NCI-H2107 treated with DMSO at 0.1 percent for 48 hours (cell line): ENCODE measurements around the gene TEAD3.
"Not testable (repeated sequence)": the region's sequence is repeated elsewhere in the genome, so short reads cannot be mapped to it uniquely, and the experiment has no call there.

Experiments used
- DNase-seq: peaks from one replicate; lab custom pipeline; 2025; ENCODE audit not compliant: unreplicated experiment; lab: John Stamatoyannopoulos, UW

The TEAD3 gene

GRCh38 chr6:35496841-35497570 lies at the start of gene TEAD3:
Gene TEAD3 (minus strand): TSS chr6:35497079.
- DNase-seq = no peak

GRCh38 chr6:35544769-35545361 lies 48.0 kb upstream of the TEAD3 start:
- no peak for DNase-seq

GRCh38 chr6:35543459-35544193 lies 46.7 kb upstream of the TEAD3 start:
- no peak for DNase-seq

GRCh38 chr6:35541836-35542235 lies 45.0 kb upstream of the TEAD3 start:
- no peak for DNase-seq

GRCh38 chr6:35539223-35539622 lies 42.3 kb upstream of the TEAD3 start:
- DNase-seq = no peak

- DNase-seq = not testable (repeated sequence)
These were observed 39.0 kb upstream of the TEAD3 start for GRCh38 chr6:35535847-35536246.

- DNase-seq = no peak
These were observed 37.7 kb upstream of the TEAD3 start for GRCh38 chr6:35534407-35535170.

GRCh38 chr6:35533981-35534380 lies 37.1 kb upstream of the TEAD3 start:
- DNase-seq = no peak

GRCh38 chr6:35532126-35532525 lies 35.2 kb upstream of the TEAD3 start:
- DNase-seq = no peak

- no peak for DNase-seq
These were observed 27.6 kb upstream of the TEAD3 start for GRCh38 chr6:35524380-35525020.

- peak; percentile 13 for DNase-seq
These were observed 26.1 kb upstream of the TEAD3 start for GRCh38 chr6:35522660-35523658.

- no peak for DNase-seq
These were observed 25.3 kb upstream of the TEAD3 start for GRCh38 chr6:35522151-35522550.

GRCh38 chr6:35521235-35521634 lies 24.4 kb upstream of the TEAD3 start:
- DNase-seq = no peak

GRCh38 chr6:35519313-35520015 lies 22.6 kb upstream of the TEAD3 start:
- no peak for DNase-seq

- DNase-seq = no peak
These were observed 21.9 kb upstream of the TEAD3 start for GRCh38 chr6:35518566-35519312.

GRCh38 chr6:35517978-35518377 lies 21.1 kb upstream of the TEAD3 start:
- not testable (repeated sequence) for DNase-seq

GRCh38 chr6:35516712-35517111 lies 19.8 kb upstream of the TEAD3 start:
- DNase-seq = no peak

GRCh38 chr6:35515939-35516338 lies 19.1 kb upstream of the TEAD3 start:
- not testable (repeated sequence) for DNase-seq
